NT2/D1 (cell line): ENCODE results near the gene BCL2.

ENCODE experiments used
- DNase-seq: peaks from one replicate; pipeline ENCODE4 v3.0.0-alpha.2; 2011; ENCODE audit warnings: low read depth, low spot score
- H3K27me3 ChIP-seq: 2 replicates; pipeline ENCODE4 v1.6.0; 2011; ENCODE audit warnings: mild to moderate bottlenecking; ENCODE audit not compliant: insufficient read length, insufficient read depth
- H3K36me3 ChIP-seq: 2 replicates; pipeline ENCODE4 v1.6.1; 2011; ENCODE audit warnings: mild to moderate bottlenecking, low read length, mixed read lengths; ENCODE audit not compliant: insufficient read depth, insufficient read length
- H3K4me1 ChIP-seq: 2 replicates; pipeline ENCODE4 v1.5.1; 2011; ENCODE audit not compliant: insufficient read depth, insufficient read length
- H3K4me3 ChIP-seq: 2 replicates; pipeline ENCODE4 v1.5.1; 2011; ENCODE audit warnings: low read depth; ENCODE audit not compliant: insufficient read length
- H3K9ac ChIP-seq: 2 replicates; pipeline ENCODE4 v1.6.0; 2011; ENCODE audit warnings: low read depth; ENCODE audit not compliant: insufficient read length
- H3K9me3 ChIP-seq: 2 replicates; pipeline ENCODE4 v1.5.1; 2011; ENCODE audit warnings: mild to moderate bottlenecking, low read length; ENCODE audit not compliant: insufficient read depth
- SUZ12 ChIP-seq: IDR thresholded peaks from 2 replicates; pipeline ENCODE4 v1.6.1; 2011; ENCODE audit not compliant: insufficient read length, insufficient read depth; ENCODE audit errors: extremely low read depth
- YY1 ChIP-seq: IDR thresholded peaks from 2 replicates; pipeline ENCODE4 v1.6.1; 2011; ENCODE audit not compliant: insufficient read length, insufficient read depth
- ZNF274 ChIP-seq: IDR thresholded peaks from 2 replicates; pipeline ENCODE4 v1.6.1; 2011; ENCODE audit warnings: mild to moderate bottlenecking, low read depth, low read length

BCL2 gene

GRCh38 chr18:63107931-63108330 is 211.6 kb downstream of the BCL2 start:
- TF ChIP-seq SUZ12 = no peak
- no peak for TF ChIP-seq ZNF274
- TF ChIP-seq YY1 = no peak
- no peaks in the 10 kb centered on the region for H3K4me1 ChIP-seq
- H3K9ac ChIP-seq = no peak overlapping the region
- no peaks in the 10 kb centered on the region for H3K36me3 ChIP-seq
- DNase-seq = no peak
- no peak overlapping the region for H3K4me3 ChIP-seq
- H3K27me3 ChIP-seq = no peaks in the 10 kb centered on the region
- H3K9me3 ChIP-seq = no peaks in the 10 kb centered on the region

DNA sequence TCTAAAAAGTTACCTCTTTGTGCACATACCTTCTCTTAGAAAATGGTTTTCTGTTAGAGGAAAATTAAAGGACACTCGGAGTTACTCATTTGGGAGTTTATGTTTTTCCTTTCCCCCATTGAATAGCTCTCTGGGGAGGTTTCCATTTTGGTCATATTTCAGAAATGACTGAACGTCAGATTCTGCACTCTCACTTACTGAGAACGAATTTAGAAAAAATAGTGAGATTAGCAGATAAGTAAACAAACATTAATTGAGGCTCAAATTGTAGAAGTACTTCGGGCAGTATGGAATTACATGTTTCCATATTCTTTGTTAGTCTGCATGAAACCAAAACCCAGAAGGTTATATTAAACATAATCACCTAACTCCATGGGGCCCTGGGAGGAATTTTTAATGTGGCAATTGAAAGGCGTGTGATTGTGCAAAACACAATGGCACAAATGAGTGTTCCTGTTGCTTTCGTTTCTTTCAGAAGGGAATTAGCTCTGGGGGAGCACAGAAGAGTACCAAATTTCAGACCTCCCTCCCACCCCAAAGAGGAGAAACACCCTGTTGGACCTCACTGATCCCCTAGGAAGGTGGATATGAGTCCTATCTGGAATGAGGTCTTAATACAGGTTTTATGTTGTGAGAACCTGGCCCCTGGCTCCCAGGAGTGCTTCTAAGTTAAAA is 212.3 kb downstream of the BCL2 start:
- Histone ChIP-seq H3K4me3 (no peak overlapping the region), H3K36me3 (no peaks in the 10 kb centered on the region), H3K27me3 (no peaks in the 10 kb centered on the region), H3K4me1 (no peaks in the 10 kb centered on the region), H3K9me3 (no peaks in the 10 kb centered on the region), H3K9ac (no peak overlapping the region)
- TF ChIP-seq ZNF274 = no peak
- TF ChIP-seq SUZ12 = no peak
- TF ChIP-seq YY1 = no peak
- DNase-seq = no peak

DNA sequence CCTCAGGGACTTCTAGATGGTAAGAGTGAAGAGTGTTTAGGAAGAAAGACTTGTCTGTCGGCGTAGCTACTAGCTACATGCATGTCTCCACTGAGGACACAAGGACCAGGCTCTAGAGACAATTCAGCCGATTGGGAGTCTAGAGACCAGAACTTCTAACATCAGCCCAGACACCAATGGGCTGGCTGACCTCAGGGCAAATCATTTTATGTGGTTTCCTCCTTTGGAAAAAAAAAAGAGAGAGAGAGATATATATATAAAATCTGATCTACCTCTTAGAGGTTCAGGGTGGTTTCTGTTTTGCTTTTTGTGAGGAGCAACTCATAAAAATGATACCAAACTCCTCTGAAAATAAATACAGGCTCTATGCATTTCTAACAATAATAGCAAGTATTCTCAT is 212.8 kb downstream of the BCL2 start:
- no peak overlapping the region for H3K9ac ChIP-seq
- no peaks in the 10 kb centered on the region for H3K9me3 ChIP-seq
- TF ChIP-seq ZNF274 (no peak), YY1 (no peak), SUZ12 (no peak)
- no peak overlapping the region for H3K4me3 ChIP-seq
- no peaks in the 10 kb centered on the region for H3K27me3 ChIP-seq
- H3K4me1 ChIP-seq = no peaks in the 10 kb centered on the region
- no peaks in the 10 kb centered on the region for H3K36me3 ChIP-seq
- no peak for DNase-seq

- Histone ChIP-seq H3K4me1 (no peaks in the 10 kb centered on the region), H3K36me3 (no peaks in the 10 kb centered on the region), H3K9ac (no peak overlapping the region), H3K9me3 (no peaks in the 10 kb centered on the region), H3K27me3 (no peaks in the 10 kb centered on the region), H3K4me3 (no peak overlapping the region)
- TF ChIP-seq ZNF274 (no peak), YY1 (no peak), SUZ12 (no peak)
- no peak for DNase-seq
Observed at GRCh38 chr18:63105636-63106316, 213.8 kb downstream of the BCL2 start.

GRCh38 chr18:63104868-63105267 is 214.7 kb downstream of the BCL2 start:
- DNase-seq = no peak
- no peaks in the 10 kb centered on the region for H3K4me1 ChIP-seq

DNA sequence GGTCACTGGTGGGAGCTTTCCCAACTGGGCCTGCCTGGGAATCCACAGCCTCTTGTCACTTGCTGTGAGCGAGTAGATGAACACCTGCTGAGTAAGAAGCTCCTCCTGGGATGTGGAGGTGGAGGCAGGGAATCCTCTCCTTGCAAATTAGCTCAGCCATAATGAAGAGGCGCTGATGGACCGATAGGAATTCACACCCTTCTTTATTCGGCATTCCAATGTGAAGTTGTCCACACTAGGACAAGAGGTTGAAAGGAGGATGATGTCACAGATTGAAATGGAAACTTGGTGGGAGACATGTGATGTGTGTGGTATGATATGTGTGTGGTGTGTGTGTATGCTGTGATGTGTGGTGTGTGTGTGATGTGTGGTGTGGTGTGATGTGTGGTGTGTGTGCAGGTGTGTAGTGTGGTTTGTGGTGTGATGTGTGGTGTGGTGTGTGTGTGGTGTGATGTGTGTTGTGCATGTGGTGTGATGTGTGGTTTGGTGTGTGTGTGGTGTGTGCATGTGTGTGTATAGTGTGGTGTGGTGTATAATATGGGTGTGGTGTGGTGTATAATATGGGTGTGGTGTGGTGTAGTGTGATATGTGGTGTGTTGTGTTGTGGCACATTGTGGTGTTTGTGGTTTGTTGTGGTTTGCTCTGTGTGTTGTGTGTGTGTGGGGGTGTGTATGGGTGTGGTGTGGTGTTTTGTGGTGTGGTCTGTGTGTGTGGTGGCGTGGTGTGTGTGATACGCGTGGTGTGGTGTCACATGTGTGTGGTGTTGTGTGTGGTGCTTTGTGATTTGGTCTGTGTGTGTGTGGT is 216.4 kb downstream of the BCL2 start:
- H3K9ac ChIP-seq = no peak overlapping the region
- no peak overlapping the region for H3K4me3 ChIP-seq
- H3K36me3 ChIP-seq = no peaks in the 10 kb centered on the region
- DNase-seq = peak; percentile 28
- no peaks in the 10 kb centered on the region for H3K9me3 ChIP-seq
- H3K27me3 ChIP-seq = no peaks in the 10 kb centered on the region
- no peaks in the 10 kb centered on the region for H3K4me1 ChIP-seq
- TF ChIP-seq ZNF274 = no peak
- no peak for TF ChIP-seq SUZ12
- no peak for TF ChIP-seq YY1

More at GRCh38 chr18:63104868-63105267, 214.7 kb downstream of the BCL2 start:
- no peaks in the 10 kb centered on the region for H3K9me3 ChIP-seq
- no peaks in the 10 kb centered on the region for H3K36me3 ChIP-seq
- no peaks in the 10 kb centered on the region for H3K27me3 ChIP-seq
- no peak overlapping the region for H3K9ac ChIP-seq
- no peak overlapping the region for H3K4me3 ChIP-seq
- TF ChIP-seq YY1 = no peak
- no peak for TF ChIP-seq SUZ12
- TF ChIP-seq ZNF274 = no peak

DNA sequence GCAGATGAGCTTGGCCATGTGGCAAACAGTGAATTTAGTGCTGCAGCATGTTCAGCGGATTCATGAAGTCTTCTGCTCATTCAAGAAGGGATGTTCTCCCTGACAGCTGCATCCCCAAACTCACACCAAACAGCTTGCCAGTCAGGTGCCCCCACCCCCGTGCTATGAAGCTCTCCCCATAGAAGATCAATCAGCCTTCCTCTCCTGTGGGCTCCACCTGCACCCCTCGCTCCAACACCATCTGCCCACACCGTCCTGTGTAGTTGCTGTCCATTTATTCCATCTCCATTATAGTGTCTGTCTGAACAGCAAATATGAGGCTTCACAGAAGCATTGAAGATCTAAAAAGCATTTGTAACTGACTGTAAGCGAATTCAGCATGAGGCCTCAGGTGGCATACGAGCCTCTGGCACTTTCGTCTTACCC is 218.9 kb downstream of the BCL2 start:
- TF ChIP-seq SUZ12 (no peak), ZNF274 (no peak), YY1 (no peak)
- no peak overlapping the region for H3K4me3 ChIP-seq
- no peaks in the 10 kb centered on the region for H3K27me3 ChIP-seq
- no peaks in the 10 kb centered on the region for H3K9me3 ChIP-seq
- H3K9ac ChIP-seq = no peak overlapping the region
- H3K36me3 ChIP-seq = no peaks in the 10 kb centered on the region
- no peak for DNase-seq
- no peaks in the 10 kb centered on the region for H3K4me1 ChIP-seq
